GM12874 (cell line): ENCODE measurements around the gene MVD.

Experiments used
- CTCF ChIP-seq: IDR thresholded peaks from 2 replicates; pipeline ENCODE4 v1.5.1; 2011; ENCODE audit warnings: low read depth, mild to moderate bottlenecking, control low read depth, low read length, moderate library complexity; ENCODE audit not compliant: insufficient read depth

MVD gene

GRCh38 chr16:88705801-88706228 is 42.9 kb upstream of the MVD start:
- TF ChIP-seq CTCF, result no peak

GRCh38 chr16:88705076-88705684 is 42.3 kb upstream of the MVD start:
- TF ChIP-seq CTCF, result no peak

GRCh38 chr16:88703486-88704309 is 40.8 kb upstream of the MVD start:
- no peak for TF ChIP-seq CTCF

- TF ChIP-seq CTCF, result no peak
Observed at GRCh38 chr16:88702371-88703210, 39.7 kb upstream of the MVD start.

- TF ChIP-seq CTCF, result no peak
Observed at GRCh38 chr16:88701581-88702370, 38.9 kb upstream of the MVD start.

DNA sequence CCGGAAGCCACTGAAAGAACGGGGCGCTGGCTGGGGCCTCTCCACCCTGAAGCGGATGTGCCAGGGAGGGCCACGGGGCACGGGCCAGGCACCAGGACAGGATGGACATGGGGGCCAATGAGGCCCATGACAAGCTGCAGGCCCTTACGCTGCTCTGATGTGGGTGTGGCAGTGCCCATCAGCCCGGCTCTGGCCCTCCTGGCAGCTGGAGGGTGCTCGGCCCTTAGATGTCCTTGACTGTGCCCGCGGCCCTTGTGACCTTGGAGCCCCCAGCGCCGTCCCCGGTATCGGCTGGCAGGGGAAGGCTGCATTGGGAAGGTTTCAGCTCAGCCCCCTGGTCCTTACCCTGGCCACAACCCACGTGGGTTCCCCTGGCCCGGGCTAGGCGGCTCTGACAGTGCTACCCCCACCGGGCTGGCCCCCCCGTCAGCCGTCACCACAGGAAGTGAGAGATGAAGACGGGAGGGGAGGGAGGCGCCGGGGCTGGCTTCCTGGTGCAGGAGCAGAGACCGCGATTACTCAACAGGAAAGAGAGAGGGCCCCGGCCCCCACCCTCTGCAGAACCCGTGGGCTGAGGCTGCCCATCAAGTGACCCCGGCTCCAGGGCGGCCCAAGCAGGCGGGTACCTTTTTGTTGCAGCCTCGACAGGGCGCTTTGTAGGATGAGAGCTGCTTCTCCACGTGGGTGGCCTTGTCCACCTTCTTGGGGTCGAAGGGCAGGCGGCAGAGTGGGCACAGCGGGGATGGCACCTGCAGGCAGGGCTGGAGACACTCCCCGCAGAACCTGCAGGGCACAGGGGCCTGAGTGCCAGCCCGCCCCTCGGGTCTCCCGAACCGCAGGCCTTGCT is 38.0 kb upstream of the MVD start:
- TF ChIP-seq CTCF, result no peak
